ENCODE measurements around the gene FOXP1.

The FOXP1 gene

GRCh38 chr3:71629289-71629688 is 45.8 kb upstream of the FOXP1 start:
- TF ChIP-seq POU6F1 (CRISPR knock-in tag; IDR thresholded peaks at IDR 0.05; ENCODE audit: borderline replicate concordance, low read depth) (no peak), TCF4 (CRISPR knock-in tag; IDR thresholded peaks at IDR 0.05; ENCODE audit: borderline replicate concordance) (no peak; the same call in 1 of the 2 replicates), ZC3H10 (CRISPR knock-in tag; IDR thresholded peaks at IDR 0.05) (no peak), RARB (CRISPR knock-in tag; IDR thresholded peaks at IDR 0.05) (no peak), ZNF8 (CRISPR knock-in tag; IDR thresholded peaks at IDR 0.05) (no peak), BACH2 (CRISPR knock-in tag; IDR thresholded peaks at IDR 0.05; ENCODE audit: borderline replicate concordance) (no peak), ZFP30 (CRISPR knock-in tag; IDR thresholded peaks at IDR 0.05) (no peak), ESRRG (CRISPR knock-in tag; IDR thresholded peaks at IDR 0.05) (no peak), OSR1 (CRISPR knock-in tag; IDR thresholded peaks at IDR 0.05) (no peak), ISL1 (CRISPR knock-in tag; IDR thresholded peaks at IDR 0.05) (no peak), ZFP3 (CRISPR knock-in tag; IDR thresholded peaks at IDR 0.05) (no peak), ZNF70 (CRISPR knock-in tag; IDR thresholded peaks at IDR 0.05) (no peak), ZNF565 (CRISPR knock-in tag; conservative IDR thresholded peaks at IDR 0.05; ENCODE audit: low read depth) (no peak)
- TF ChIP-seq, protein P1, sequence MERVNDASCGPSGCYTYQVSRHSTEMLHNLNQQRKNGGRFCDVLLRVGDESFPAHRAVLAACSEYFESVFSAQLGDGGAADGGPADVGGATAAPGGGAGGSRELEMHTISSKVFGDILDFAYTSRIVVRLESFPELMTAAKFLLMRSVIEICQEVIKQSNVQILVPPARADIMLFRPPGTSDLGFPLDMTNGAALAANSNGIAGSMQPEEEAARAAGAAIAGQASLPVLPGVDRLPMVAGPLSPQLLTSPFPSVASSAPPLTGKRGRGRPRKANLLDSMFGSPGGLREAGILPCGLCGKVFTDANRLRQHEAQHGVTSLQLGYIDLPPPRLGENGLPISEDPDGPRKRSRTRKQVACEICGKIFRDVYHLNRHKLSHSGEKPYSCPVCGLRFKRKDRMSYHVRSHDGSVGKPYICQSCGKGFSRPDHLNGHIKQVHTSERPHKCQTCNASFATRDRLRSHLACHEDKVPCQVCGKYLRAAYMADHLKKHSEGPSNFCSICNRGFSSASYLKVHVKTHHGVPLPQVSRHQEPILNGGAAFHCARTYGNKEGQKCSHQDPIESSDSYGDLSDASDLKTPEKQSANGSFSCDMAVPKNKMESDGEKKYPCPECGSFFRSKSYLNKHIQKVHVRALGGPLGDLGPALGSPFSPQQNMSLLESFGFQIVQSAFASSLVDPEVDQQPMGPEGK (CRISPR knock-in tag; IDR thresholded peaks at IDR 0.05; ENCODE audit: borderline replicate concordance), result no peak
- peak; percentile 40; the same call in 2 of the 3 replicates for ATAC-seq

DNA sequence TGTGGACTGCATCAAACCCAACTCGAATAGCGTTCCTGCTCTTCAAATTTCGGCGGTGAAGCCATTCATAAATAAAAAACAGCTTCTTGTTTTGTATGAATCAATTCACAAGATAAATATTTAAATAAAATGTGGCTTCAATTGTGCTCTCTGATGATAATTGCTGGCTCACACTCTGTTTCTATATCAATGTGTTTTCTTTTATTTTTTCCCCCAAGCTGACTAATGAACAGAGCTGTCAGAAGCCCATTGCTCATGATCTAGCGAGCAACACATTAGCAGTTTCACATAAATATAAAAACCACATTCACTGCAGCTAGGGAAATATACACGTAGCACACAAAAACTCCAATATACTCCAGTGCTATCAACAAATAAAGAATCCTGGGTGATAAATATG is 45.0 kb upstream of the FOXP1 start:
- no peak for ATAC-seq
- TF ChIP-seq ZNF70 (CRISPR knock-in tag; IDR thresholded peaks at IDR 0.05), result no peak
- no peak for TF ChIP-seq CREB5 (CRISPR knock-in tag; IDR thresholded peaks at IDR 0.05; ENCODE audit: low read depth)
- TF ChIP-seq ZFP3 (CRISPR knock-in tag; IDR thresholded peaks at IDR 0.05), result no peak
- no peak for TF ChIP-seq ARNTL (CRISPR knock-in tag; IDR thresholded peaks at IDR 0.05; ENCODE audit: borderline replicate concordance, low read depth)

DNA sequence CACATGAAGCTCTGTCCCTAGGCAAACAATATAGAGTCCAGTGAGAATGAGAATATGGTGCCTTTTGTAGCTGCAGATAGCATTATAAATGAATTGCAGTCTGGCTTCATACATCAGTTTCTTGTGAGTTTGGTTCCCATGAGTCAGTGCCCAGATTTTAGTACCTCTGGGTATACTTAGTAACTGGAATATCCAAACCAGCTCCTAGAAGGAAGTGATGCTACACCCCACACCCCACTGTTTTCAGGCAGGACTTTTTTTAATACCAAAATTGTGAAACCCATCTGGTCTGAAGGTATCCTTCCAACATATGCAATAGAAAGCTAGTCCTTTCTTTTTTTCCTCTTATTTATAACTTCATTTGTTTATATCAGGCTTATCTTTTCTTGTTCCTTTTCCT is 42.1 kb upstream of the FOXP1 start:
- TF ChIP-seq SNAI2 (CRISPR knock-in tag; IDR thresholded peaks at IDR 0.05), result no peak
- no peak for TF ChIP-seq BACH2 (CRISPR knock-in tag; IDR thresholded peaks at IDR 0.05; ENCODE audit: borderline replicate concordance)
- TF ChIP-seq ZNF8 (CRISPR knock-in tag; IDR thresholded peaks at IDR 0.05), result no peak
- TF ChIP-seq OSR1 (CRISPR knock-in tag; IDR thresholded peaks at IDR 0.05), result no peak
- no peak for ATAC-seq

- ATAC-seq, result no peak
- TF ChIP-seq TSHZ2 (CRISPR knock-in tag; IDR thresholded peaks at IDR 0.05) (no peak), BACH2 (CRISPR knock-in tag; IDR thresholded peaks at IDR 0.05; ENCODE audit: borderline replicate concordance) (no peak), ZNF8 (CRISPR knock-in tag; IDR thresholded peaks at IDR 0.05) (no peak), RARB (CRISPR knock-in tag; IDR thresholded peaks at IDR 0.05) (no peak), PPARA (CRISPR knock-in tag; IDR thresholded peaks at IDR 0.05; ENCODE audit: borderline replicate concordance) (no peak), ZC3H10 (CRISPR knock-in tag; IDR thresholded peaks at IDR 0.05) (no peak)
These were observed 38.5 kb upstream of the FOXP1 start for GRCh38 chr3:71621825-71622537.

All from SK-N-SH treated with all-trans-retinoic acid at 6 μM for 48 hours (cell line).